GM12878 (cell line): ENCODE data around the gene DENND1A. TPM values are rescaled to one million over a fixed set of nuclear protein-coding genes. Genes with fewer than 3 reads are reported as not detected.

Experiments
- ATF3 ChIP-seq: IDR thresholded peaks from 2 replicates; pipeline ENCODE4 v1.6.1; 2011; ENCODE audit warnings: low read depth, mild to moderate bottlenecking, low read length, moderate library complexity, borderline replicate concordance; ENCODE audit errors: extremely low read depth
- CBX5 ChIP-seq: sonication (generic); IDR thresholded peaks from 2 replicates; pipeline ENCODE4 v1.6.1; 2016; ENCODE audit warnings: low read depth, moderate library complexity, mild to moderate bottlenecking, inconsistent platforms
- CEBPZ ChIP-seq: fragments of 150-350 bp; IDR thresholded peaks from 2 replicates; pipeline ENCODE4 v1.6.1; 2016; ENCODE audit warnings: low read depth, low read length
- CREM ChIP-seq: IDR thresholded peaks from 2 replicates; pipeline ENCODE4 v1.6.1; 2014; ENCODE audit warnings: antibody characterized with exemption, low read depth
- CTCF ChIP-seq, 3 experiments: IDR thresholded peaks in 2 of 3; conservative IDR thresholded peaks in 1 of 3; 2 replicates each; pipeline ENCODE4 v1.5.1; 2011; ENCODE audit warnings: low read depth in 3 of 3, low read length in 3 of 3, mild to moderate bottlenecking in 3 of 3, control low read depth in 2 of 3, moderate library complexity in 2 of 3, inconsistent platforms in 1 of 3, mixed read lengths in 1 of 3; ENCODE audit not compliant: control insufficient read depth in 2 of 3, insufficient read depth in 1 of 3; ENCODE audit errors: extremely low read depth in 1 of 3
- FOXK2 ChIP-seq: fragments of 450-650 bp; IDR thresholded peaks from 2 replicates; pipeline ENCODE4 v1.6.1; 2017; ENCODE audit warnings: mild to moderate bottlenecking, moderate library complexity
- FOXM1 ChIP-seq: IDR thresholded peaks from 2 replicates; pipeline ENCODE4 v1.6.1; 2012; ENCODE audit warnings: low read depth, mild to moderate bottlenecking, inconsistent platforms, low read length, moderate library complexity
- IKZF2 ChIP-seq, 2 experiments: fragments of 450-650 bp; IDR thresholded peaks; 2 replicates each; pipeline ENCODE4 v1.6.1; 2017; ENCODE audit warnings: mild to moderate bottlenecking in 2 of 2, moderate library complexity in 2 of 2
- MEF2A ChIP-seq: IDR thresholded peaks from 2 replicates; pipeline ENCODE4 v1.6.1; 2011; ENCODE audit warnings: low read depth, mild to moderate bottlenecking, low read length, moderate library complexity; ENCODE audit not compliant: insufficient read depth
- MTA3 ChIP-seq: IDR thresholded peaks from 2 replicates; pipeline ENCODE4 v1.6.1; 2012; ENCODE audit warnings: low read length, inconsistent platforms, borderline replicate concordance
- NBN ChIP-seq: fragments of 450-650 bp; IDR thresholded peaks from 2 replicates; pipeline ENCODE4 v1.6.1; 2016
- NR2F1 ChIP-seq: fragments of 450-650 bp; conservative IDR thresholded peaks from 2 replicates; pipeline ENCODE4 v1.6.1; 2017; ENCODE audit warnings: mild to moderate bottlenecking
- PKNOX1 ChIP-seq: fragments of 450-650 bp; IDR thresholded peaks from 2 replicates; pipeline ENCODE4 v1.6.1; 2016; ENCODE audit warnings: mild to moderate bottlenecking
- RUNX3 ChIP-seq: IDR thresholded peaks from 2 replicates; pipeline ENCODE4 v1.6.1; 2012; ENCODE audit warnings: low read length, inconsistent platforms
- SPI1 ChIP-seq: IDR thresholded peaks from 2 replicates; pipeline ENCODE4 v1.6.1; 2011; ENCODE audit warnings: low read depth, mild to moderate bottlenecking, low read length, moderate library complexity, borderline replicate concordance; ENCODE audit not compliant: insufficient read depth
- SREBF2 ChIP-seq: IDR thresholded peaks from 2 replicates; pipeline ENCODE4 v1.6.1; 2012; ENCODE audit warnings: mild to moderate bottlenecking, low read length
- SUPT20H ChIP-seq: IDR thresholded peaks from 2 replicates; pipeline ENCODE4 v1.6.1; 2011; ENCODE audit warnings: low read depth, mild to moderate bottlenecking, low read length, moderate library complexity, borderline replicate concordance; ENCODE audit not compliant: control insufficient read depth
- TCF12 ChIP-seq: IDR thresholded peaks from 2 replicates; pipeline ENCODE4 v1.6.1; 2011; ENCODE audit warnings: low read depth, mild to moderate bottlenecking, low read length
- ZNF622 ChIP-seq: fragments of 450-650 bp; IDR thresholded peaks from 2 replicates; pipeline ENCODE4 v1.6.1; 2017; ENCODE audit warnings: mild to moderate bottlenecking, inconsistent platforms
- ZZZ3 ChIP-seq: IDR thresholded peaks from 2 replicates; pipeline ENCODE4 v1.6.1; 2011; ENCODE audit warnings: low read depth; ENCODE audit not compliant: control insufficient read depth, insufficient read length
- polyA plus RNA-seq, 11 experiments: library from polyadenylated mRNA; depleted of rRNA in 4 of 11; unstranded in 6 of 11; stranded (reverse) in 5 of 11; fragments of >200 nt; fragmentation: Nextera tagmentation in 4 of 11; fragmentation: Illumina TruSeq in 1 of 11; extraction: Ambion mirVana in 4 of 11; extraction: Trizol in 1 of 11; gene quantifications; 1 replicate in 1 of 11; 2 replicates in 10 of 11; pipeline versions ENCODE4 v1.2.1 to v1.2.3, GENCODE V29; 2011 to 2016; ENCODE audit warnings: inconsistent platforms in 2 of 11, missing spikeins in 2 of 11, low read depth in 1 of 11
- total RNA-seq, 4 experiments: library from RNA; depleted of rRNA in 3 of 4; stranded (reverse); fragments of >200 nt in 3 of 4; fragmentation: Illumina TruSeq in 1 of 4; extraction: Trizol in 1 of 4; gene quantifications; 2 replicates each; pipeline versions ENCODE4 v1.2.1 to v1.2.3, GENCODE V29; 2013 to 2021
- TF ChIP-seq, protein P1 (sequence below): fragments of 450-650 bp; IDR thresholded peaks from 2 replicates; pipeline ENCODE4 v1.6.1; 2016; ENCODE audit warnings: mild to moderate bottlenecking

The DENND1A gene
- total and polyA plus RNA-seq, 10 of the 15 experiments (the other 5 are each of a cell fraction or from before 2014, with no cell fraction given), result 14.1 to 48.6 (median 35.2) TPM

DNA sequence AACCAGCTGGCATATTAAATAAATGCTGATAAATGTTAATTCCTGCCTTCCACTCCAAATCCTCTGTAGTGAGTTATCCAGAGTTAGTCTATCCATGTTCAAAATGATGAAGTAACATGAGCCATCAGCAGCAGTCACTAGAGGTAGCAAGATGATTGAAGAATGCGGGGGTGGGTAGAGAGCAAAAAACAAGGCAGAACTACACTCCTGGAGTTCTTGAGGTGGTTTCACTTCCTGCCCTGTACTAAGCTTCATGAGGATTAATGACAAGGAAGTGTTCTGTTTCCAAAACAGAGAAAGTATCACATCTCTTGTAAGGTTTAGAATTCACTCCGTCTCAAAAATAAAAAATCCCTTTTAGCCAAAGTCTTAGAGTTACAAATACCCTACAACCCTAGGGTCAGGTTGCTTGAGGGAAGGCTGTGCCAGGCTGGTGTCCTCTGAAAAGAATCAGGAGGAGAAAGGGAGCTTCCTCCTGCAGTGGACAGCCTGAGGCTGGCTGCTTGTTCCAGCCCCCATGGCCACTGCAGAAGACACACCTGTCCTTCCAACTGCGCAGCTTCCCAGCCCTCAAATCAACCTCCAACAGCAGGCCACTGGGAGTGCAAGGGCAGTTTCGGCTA, 180.2 kb downstream of the DENND1A start (continued):
- TF ChIP-seq, protein P1, sequence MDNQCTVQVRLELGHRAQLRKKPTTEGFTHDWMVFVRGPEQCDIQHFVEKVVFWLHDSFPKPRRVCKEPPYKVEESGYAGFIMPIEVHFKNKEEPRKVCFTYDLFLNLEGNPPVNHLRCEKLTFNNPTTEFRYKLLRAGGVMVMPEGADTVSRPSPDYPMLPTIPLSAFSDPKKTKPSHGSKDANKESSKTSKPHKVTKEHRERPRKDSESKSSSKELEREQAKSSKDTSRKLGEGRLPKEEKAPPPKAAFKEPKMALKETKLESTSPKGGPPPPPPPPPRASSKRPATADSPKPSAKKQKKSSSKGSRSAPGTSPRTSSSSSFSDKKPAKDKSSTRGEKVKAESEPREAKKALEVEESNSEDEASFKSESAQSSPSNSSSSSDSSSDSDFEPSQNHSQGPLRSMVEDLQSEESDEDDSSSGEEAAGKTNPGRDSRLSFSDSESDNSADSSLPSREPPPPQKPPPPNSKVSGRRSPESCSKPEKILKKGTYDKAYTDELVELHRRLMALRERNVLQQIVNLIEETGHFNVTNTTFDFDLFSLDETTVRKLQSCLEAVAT, result no peak
- TF ChIP-seq SREBF2 (no peak), TCF12 (no peak), PKNOX1 (no peak), CREM (peak; percentile 28; the same call in 1 of the 2 replicates), ZNF622 (no peak), SUPT20H (no peak), FOXK2 (no peak), MEF2A (no peak), CBX5 (peak; percentile 36; the same call in 1 of the 2 replicates), NBN (no peak), NR2F1 (no peak; the same call in 1 of the 2 replicates), RUNX3 (peak; percentile 66), CTCF (IDR thresholded peaks at IDR 0.05 in 2 of 3, conservative IDR thresholded peaks at IDR 0.05 in 1 of 3; ENCODE audit: control insufficient read depth in 2 of 3, extremely low read depth in 1 of 3, insufficient read depth in 1 of 3, low read depth in 3 of 3, low read length in 3 of 3) (peak in 1 of 3 experiments; percentile 26; a peak in 2 of 6 replicates), FOXM1 (peak; percentile 35; the same call in 1 of the 2 replicates), CEBPZ (no peak), MTA3 (no peak), ZZZ3 (no peak), SPI1 (peak; percentile 89), IKZF2 (IDR thresholded peaks at IDR 0.05) (peak; percentile 97), ATF3 (no peak)
